Suprapubic skin (tissue), 4 donors: ENCODE measurements around the gene CELSR1. TPM values are rescaled to one million over a fixed set of nuclear protein-coding genes. Genes with fewer than 3 reads are reported as not detected.

ENCODE experiments used
- DNase-seq, 2 donors: peaks; one replicate each; pipeline ENCODE4 v3.0.0-alpha.2; 2019; ENCODE audit warnings: low spot score in 2 of 2
- H3K27ac ChIP-seq: fragments of 200-600 bp; sonication (generic); one replicate; pipeline ENCODE4 v1.5.1; 2019
- H3K27me3 ChIP-seq: fragments of 200-600 bp; sonication (generic); one replicate; pipeline ENCODE4 v1.5.1; 2019
- H3K36me3 ChIP-seq: fragments of 200-600 bp; sonication (generic); one replicate; pipeline ENCODE4 v1.5.1; 2019
- H3K4me1 ChIP-seq: fragments of 200-600 bp; sonication (generic); one replicate; pipeline ENCODE4 v1.5.1; 2019
- H3K4me3 ChIP-seq: fragments of 200-600 bp; sonication (generic); one replicate; pipeline ENCODE4 v1.5.1; 2019; ENCODE audit warnings: mild to moderate bottlenecking
- H3K9me3 ChIP-seq: fragments of 200-600 bp; sonication (generic); one replicate; pipeline ENCODE4 v1.5.1; 2019
- EP300 ChIP-seq: sonication (generic); formaldehyde crosslinking; IDR thresholded peaks from one replicate; pipeline ENCODE4 v1.6.1; 2017; ENCODE audit warnings: antibody characterized with exemption
- POLR2A ChIP-seq, 2 donors: fragments of 450-650 bp; IDR thresholded peaks; one replicate each; pipeline ENCODE4 v1.6.1; 2017; ENCODE audit warnings: antibody characterized with exemption in 2 of 2, mild to moderate bottlenecking in 2 of 2, moderate library complexity in 2 of 2
- POLR2AphosphoS5 ChIP-seq, 3 donors: sonication (generic); formaldehyde crosslinking; IDR thresholded peaks; one replicate each; pipeline ENCODE4 v1.6.1; 2017; ENCODE audit warnings: antibody characterized with exemption in 3 of 3
- WGBS: methylation state at CpG from one replicate; pipeline ENCODE4 v1.1.5; 2018; 5-methylcytosine and 5-hydroxymethylcytosine counted together
- total RNA-seq, 4 donors: library from RNA; depleted of rRNA; stranded (reverse); fragments of >200 nt; gene quantifications; one replicate each; pipeline ENCODE4 v1.1.0, GENCODE V29; 2016
- TF ChIP-seq, protein P1 (sequence below), 2 donors: fragments of 200-600 bp in 1 of 2; fragments of 450-650 bp in 1 of 2; sonication (generic) in 1 of 2; IDR thresholded peaks; one replicate each; pipeline ENCODE4 v1.5.1; 2016 to 2019; ENCODE audit warnings: antibody characterized with exemption in 2 of 2, mild to moderate bottlenecking in 1 of 2, moderate library complexity in 1 of 2

The CELSR1 gene
- total RNA-seq, 4 donors from 2014 or later: 75.6 to 102 (median 77.5) TPM

DNA sequence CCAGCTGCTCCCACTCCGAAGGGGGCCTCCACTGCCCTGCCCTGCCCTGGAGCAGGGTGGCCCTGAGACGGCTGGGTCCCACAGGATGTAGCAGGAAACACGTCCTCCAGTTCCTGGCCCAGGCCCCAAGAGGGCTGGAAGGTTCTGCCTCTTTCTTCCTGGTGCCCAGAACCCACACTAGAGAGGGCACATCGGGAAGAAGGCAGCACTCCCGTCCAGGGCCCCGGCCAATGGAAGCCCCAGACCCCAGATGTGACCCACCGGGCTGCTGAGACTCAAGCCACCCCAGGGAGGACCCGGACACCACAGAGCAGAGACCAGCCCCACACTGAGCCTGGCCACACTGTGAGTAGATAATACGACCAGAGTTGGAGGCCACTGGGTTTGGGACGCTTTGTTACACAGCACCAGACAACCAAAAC lies 71.2 kb downstream of the CELSR1 start:
- Histone ChIP-seq H3K4me3 (no peak overlapping the region), H3K4me1 (peaks cover 12% of the 10 kb centered on the region), H3K27me3 (no peaks in the 10 kb centered on the region), H3K36me3 (no peaks in the 10 kb centered on the region), H3K9me3 (no peaks in the 10 kb centered on the region), H3K27ac (no peak overlapping the region)
- DNase-seq: peak in 1 of 2 donors; percentile 55
- no peak for TF ChIP-seq POLR2A (IDR thresholded peaks at IDR 0.05)
- 51% methylated on average over 4 of the region's 10 CpGs for WGBS

DNA sequence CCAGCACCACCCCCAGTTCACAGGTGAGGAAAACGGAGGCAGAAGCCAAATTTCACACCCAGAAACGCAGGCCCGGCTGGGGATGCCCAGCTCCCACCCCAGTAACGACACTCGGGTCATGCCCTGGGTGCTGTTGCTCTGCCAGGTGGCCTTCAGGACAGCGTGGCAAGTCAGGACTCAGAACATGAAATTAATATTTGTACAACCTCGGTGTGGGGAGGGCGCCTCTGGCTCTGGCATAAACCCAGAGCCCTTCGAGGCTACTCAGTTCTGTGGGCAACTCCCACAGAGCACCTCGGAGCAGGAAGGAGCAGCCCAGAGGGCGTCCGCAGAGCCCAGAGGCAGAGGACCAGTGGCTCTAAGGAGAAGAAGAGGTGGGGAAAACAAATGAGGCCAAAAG lies 71.6 kb downstream of the CELSR1 start:
- Histone ChIP-seq H3K4me1 (peaks cover 12% of the 10 kb centered on the region), H3K27me3 (no peaks in the 10 kb centered on the region), H3K4me3 (no peak overlapping the region), H3K9me3 (no peaks in the 10 kb centered on the region), H3K27ac (no peak overlapping the region), H3K36me3 (no peaks in the 10 kb centered on the region)
- no peak for DNase-seq
- no peak for TF ChIP-seq POLR2AphosphoS5 (IDR thresholded peaks at IDR 0.05)
- TF ChIP-seq, protein P1, sequence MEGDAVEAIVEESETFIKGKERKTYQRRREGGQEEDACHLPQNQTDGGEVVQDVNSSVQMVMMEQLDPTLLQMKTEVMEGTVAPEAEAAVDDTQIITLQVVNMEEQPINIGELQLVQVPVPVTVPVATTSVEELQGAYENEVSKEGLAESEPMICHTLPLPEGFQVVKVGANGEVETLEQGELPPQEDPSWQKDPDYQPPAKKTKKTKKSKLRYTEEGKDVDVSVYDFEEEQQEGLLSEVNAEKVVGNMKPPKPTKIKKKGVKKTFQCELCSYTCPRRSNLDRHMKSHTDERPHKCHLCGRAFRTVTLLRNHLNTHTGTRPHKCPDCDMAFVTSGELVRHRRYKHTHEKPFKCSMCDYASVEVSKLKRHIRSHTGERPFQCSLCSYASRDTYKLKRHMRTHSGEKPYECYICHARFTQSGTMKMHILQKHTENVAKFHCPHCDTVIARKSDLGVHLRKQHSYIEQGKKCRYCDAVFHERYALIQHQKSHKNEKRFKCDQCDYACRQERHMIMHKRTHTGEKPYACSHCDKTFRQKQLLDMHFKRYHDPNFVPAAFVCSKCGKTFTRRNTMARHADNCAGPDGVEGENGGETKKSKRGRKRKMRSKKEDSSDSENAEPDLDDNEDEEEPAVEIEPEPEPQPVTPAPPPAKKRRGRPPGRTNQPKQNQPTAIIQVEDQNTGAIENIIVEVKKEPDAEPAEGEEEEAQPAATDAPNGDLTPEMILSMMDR (IDR thresholded peaks at IDR 0.05): no peak
- TF ChIP-seq POLR2A (IDR thresholded peaks at IDR 0.05): no peak
- TF ChIP-seq EP300: no peak
- WGBS: 33% methylated on average over 12 of the region's 12 CpGs

DNA sequence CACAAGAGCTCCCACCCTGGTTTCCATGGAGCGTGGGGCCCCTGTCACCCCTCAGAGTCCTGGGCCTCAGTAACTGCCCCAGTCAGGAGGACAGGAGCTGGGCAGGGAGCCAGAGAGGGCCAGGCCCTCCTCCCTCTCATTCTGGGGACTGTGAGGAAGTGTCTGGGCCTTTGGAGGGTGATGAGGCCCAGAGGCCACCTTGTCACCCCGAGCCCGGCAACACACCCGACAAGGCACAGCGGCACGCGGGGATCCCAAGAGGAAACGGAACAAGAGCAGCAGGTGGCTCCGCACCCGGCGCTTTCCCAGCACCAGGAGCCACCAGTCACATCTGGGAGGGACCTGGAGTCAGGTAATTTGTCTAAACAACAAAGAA lies 72.1 kb downstream of the CELSR1 start:
- H3K27me3 ChIP-seq: no peaks in the 10 kb centered on the region
- TF ChIP-seq POLR2A (IDR thresholded peaks at IDR 0.05): no peak
- no peak for TF ChIP-seq POLR2AphosphoS5 (IDR thresholded peaks at IDR 0.05)
- TF ChIP-seq, protein P1 (IDR thresholded peaks at IDR 0.05): no peak
- no peak for TF ChIP-seq EP300
- H3K9me3 ChIP-seq: no peaks in the 10 kb centered on the region
- no peak overlapping the region for H3K4me3 ChIP-seq
- WGBS: 90% methylated on average over 7 of the region's 11 CpGs
- no peaks in the 10 kb centered on the region for H3K36me3 ChIP-seq
- H3K4me1 ChIP-seq: peaks cover 12% of the 10 kb centered on the region
- H3K27ac ChIP-seq: no peak overlapping the region
- DNase-seq: no peak

- no peak for DNase-seq
- H3K4me1 ChIP-seq: peaks cover 12% of the 10 kb centered on the region
- H3K27ac ChIP-seq: no peak overlapping the region
- H3K27me3 ChIP-seq: no peaks in the 10 kb centered on the region
- 81% methylated on average over 9 of the region's 18 CpGs for WGBS
- H3K9me3 ChIP-seq: no peaks in the 10 kb centered on the region
- H3K4me3 ChIP-seq: no peak overlapping the region
- no peaks in the 10 kb centered on the region for H3K36me3 ChIP-seq
- TF ChIP-seq EP300: no peak
These were observed 72.6 kb downstream of the CELSR1 start for GRCh38 chr22:46464701-46465344.

- TF ChIP-seq POLR2AphosphoS5 (IDR thresholded peaks at IDR 0.05) (no peak), EP300 (no peak), POLR2A (IDR thresholded peaks at IDR 0.05) (no peak)
- TF ChIP-seq, protein P1 (IDR thresholded peaks at IDR 0.05): no peak
- no peaks in the 10 kb centered on the region for H3K9me3 ChIP-seq
- no peak overlapping the region for H3K27ac ChIP-seq
- no peaks in the 10 kb centered on the region for H3K27me3 ChIP-seq
- H3K36me3 ChIP-seq: no peaks in the 10 kb centered on the region
- 91% methylated on average over 4 of the region's 8 CpGs for WGBS
- no peak overlapping the region for H3K4me3 ChIP-seq
- peaks cover 12% of the 10 kb centered on the region for H3K4me1 ChIP-seq
- no peak for DNase-seq
These were observed 73.1 kb downstream of the CELSR1 start for GRCh38 chr22:46464296-46464695.

GRCh38 chr22:46463435-46464227 lies 73.8 kb downstream of the CELSR1 start:
- WGBS: 92% methylated on average over 54 of the region's 70 CpGs

More at GRCh38 chr22:46463435-46464227, 73.8 kb downstream of the CELSR1 start:
- no peak overlapping the region for H3K4me3 ChIP-seq
- no peaks in the 10 kb centered on the region for H3K36me3 ChIP-seq
- no peak overlapping the region for H3K27ac ChIP-seq
- DNase-seq: no peak
- no peaks in the 10 kb centered on the region for H3K9me3 ChIP-seq
- H3K27me3 ChIP-seq: no peaks in the 10 kb centered on the region
- peaks cover 12% of the 10 kb centered on the region for H3K4me1 ChIP-seq
- TF ChIP-seq POLR2A (IDR thresholded peaks at IDR 0.05) (no peak), EP300 (no peak), POLR2AphosphoS5 (IDR thresholded peaks at IDR 0.05) (no peak)
- TF ChIP-seq, protein P1 (IDR thresholded peaks at IDR 0.05): no peak
